Endothelial cell of umbilical vein (primary cell): Measurements from ENCODE around the gene MYORG. TPM values are rescaled to one million over a fixed set of nuclear protein-coding genes. Genes with fewer than 3 reads are reported as not detected.

Source experiments
- BruUV-seq: library from RNA; stranded (reverse); fragments of 400-500 nt; replicated peaks from 2 replicates; lab custom pipeline; 2021; lab: Mats Ljungman, UMichigan
- CTCF ChIA-PET: fragments of 300-600, 350-600 bp; sonication (Branson Sonifier 250); formaldehyde crosslinking; loops from one replicate; lab custom pipeline; 2021; ENCODE audit warnings: antibody characterized with exemption, inconsistent platforms; lab: Charles Lee
- POLR2A ChIA-PET: fragments of 300-600, 350-600 bp; sonication (Branson Sonifier 250); formaldehyde crosslinking; loops from one replicate; lab custom pipeline; 2021; ENCODE audit warnings: antibody characterized with exemption, inconsistent platforms; lab: Charles Lee
- DNase-seq: peaks from one replicate; pipeline ENCODE4 v3.0.0-alpha.2; 2011; ENCODE audit warnings: low read depth, low spot score
- FAIRE-seq: peaks from 2 replicates; lab custom pipeline; 2011; peaks lifted over from hg19 to GRCh38; lab: Jason Lieb, UNC
- H2AFZ ChIP-seq: 2 replicates; pipeline ENCODE4 v1.6.0; 2012; ENCODE audit warnings: low read depth, low read length, control low read depth, inconsistent platforms
- H3K27ac ChIP-seq: 2 replicates; pipeline ENCODE4 v1.5.1; 2011; ENCODE audit warnings: low read depth, mild to moderate bottlenecking, control low read depth, low read length, moderate library complexity; ENCODE audit not compliant: insufficient read depth
- H3K27me3 ChIP-seq, 2 experiments: 2 replicates each; pipeline versions ENCODE4 v1.6.0 to v1.6.1; 2011; ENCODE audit warnings: low read length in 2 of 2, mixed read lengths in 1 of 2; ENCODE audit not compliant: control insufficient read depth in 2 of 2, insufficient read depth in 2 of 2
- H3K36me3 ChIP-seq, 2 experiments: 2 replicates in 1 of 2; 3 replicates in 1 of 2; pipeline ENCODE4 v1.5.1; 2011; ENCODE audit warnings: low read length in 2 of 2, mild to moderate bottlenecking in 1 of 2, moderate library complexity in 1 of 2; ENCODE audit not compliant: control insufficient read depth in 2 of 2, insufficient read depth in 2 of 2; ENCODE audit errors: extremely low read depth in 1 of 2
- H3K4me1 ChIP-seq: 3 replicates; pipeline ENCODE4 v1.5.1; 2011; ENCODE audit warnings: mild to moderate bottlenecking, low read length; ENCODE audit not compliant: control insufficient read depth, insufficient read depth; ENCODE audit errors: extremely low read depth
- H3K4me2 ChIP-seq: 2 replicates; pipeline ENCODE4 v1.6.1; 2011; ENCODE audit warnings: low read length, control low read depth, mixed read lengths; ENCODE audit not compliant: insufficient read depth
- H3K4me3 ChIP-seq, 3 experiments: fragments of 200-600 bp in 1 of 3; sonication (generic), shearing (Covaris generic) in 1 of 3; replicated peaks in 1 of 3; 2 replicates each; pipeline ENCODE4 v1.5.1; 2011 to 2016; ENCODE audit warnings: control low read depth in 3 of 3, low read length in 3 of 3, mild to moderate bottlenecking in 2 of 3, inconsistent platforms in 1 of 3, low read depth in 1 of 3, moderate library complexity in 1 of 3; ENCODE audit not compliant: insufficient read depth in 1 of 3
- H3K79me2 ChIP-seq: 2 replicates; pipeline ENCODE4 v1.6.0; 2012; ENCODE audit warnings: low read length, inconsistent platforms; ENCODE audit not compliant: control insufficient read depth, insufficient read depth
- H3K9ac ChIP-seq: replicated peaks from 2 replicates; pipeline ENCODE3; 2011; ENCODE audit warnings: low read length, control low read depth; ENCODE audit not compliant: insufficient read depth; ENCODE audit errors: extremely low read depth
- H3K9me1 ChIP-seq: replicated peaks from 3 replicates; pipeline ENCODE4 v1.6.0; 2011; ENCODE audit warnings: mild to moderate bottlenecking, low read length; ENCODE audit not compliant: control insufficient read depth, insufficient read depth; ENCODE audit errors: extremely low read depth
- H3K9me3 ChIP-seq: replicated peaks from 2 replicates; pipeline ENCODE4 v1.5.1; 2012; ENCODE audit warnings: low read length, inconsistent platforms; ENCODE audit not compliant: control insufficient read depth, insufficient read depth
- H4K20me1 ChIP-seq: replicated peaks from 2 replicates; pipeline ENCODE3; 2011; ENCODE audit warnings: mild to moderate bottlenecking, low read length; ENCODE audit not compliant: control insufficient read depth, insufficient read depth; ENCODE audit errors: extremely low read depth
- EZH2 ChIP-seq: IDR thresholded peaks from 2 replicates; pipeline ENCODE4 v1.6.1; 2012; ENCODE audit warnings: borderline replicate concordance, low read depth, mild to moderate bottlenecking, moderate library complexity, low read length, inconsistent platforms; ENCODE audit not compliant: severe bottlenecking
- FOS ChIP-seq: IDR thresholded peaks from 2 replicates; pipeline ENCODE4 v1.6.1; 2011; ENCODE audit warnings: mild to moderate bottlenecking, low read length, moderate library complexity, borderline replicate concordance; ENCODE audit not compliant: insufficient read depth
- GATA2 ChIP-seq: IDR thresholded peaks from 2 replicates; pipeline ENCODE4 v1.7.0; 2011; ENCODE audit warnings: low read depth, mild to moderate bottlenecking, moderate library complexity, mixed read lengths, low read length; ENCODE audit not compliant: insufficient read length, insufficient read depth
- JUN ChIP-seq: IDR thresholded peaks from 2 replicates; pipeline ENCODE4 v1.6.1; 2011; ENCODE audit warnings: borderline replicate concordance, low read depth; ENCODE audit not compliant: insufficient read length, insufficient read depth
- MYC ChIP-seq: IDR thresholded peaks from one replicate; pipeline ENCODE4 v1.6.1; 2011; ENCODE audit warnings: mild to moderate bottlenecking, low read depth, low read length
- POLR2A ChIP-seq: IDR thresholded peaks from 2 replicates; pipeline ENCODE4 v1.6.1; 2012; ENCODE audit warnings: low read depth, mild to moderate bottlenecking, control low read depth, low read length
- POLR2AphosphoS5 ChIP-seq: IDR thresholded peaks from 2 replicates; pipeline ENCODE4 v1.6.1; 2012; ENCODE audit warnings: low read depth, mild to moderate bottlenecking, control low read depth, low read length, moderate library complexity; ENCODE audit not compliant: insufficient read depth
- dilution Hi-C: fragments of 300-500 bp; cut with MboI; formaldehyde crosslinking; loops from one replicate; pipeline ENCODE4 v1.15.0; 2019; ENCODE audit warnings: low sequenced_read_pairs; ENCODE audit not compliant: extremely low pct_ligation_motif_present
- intact Hi-C: fragments of 100-400 bp; cut with micrococcal nuclease; formaldehyde crosslinking; loops from one replicate; pipeline ENCODE4 v1.10.0; 2022
- polyA plus RNA-seq, 4 experiments: library from polyadenylated mRNA; depleted of rRNA in 3 of 4; stranded (reverse) in 3 of 4; unstranded in 1 of 4; fragments of >200 nt; gene quantifications; 2 replicates each; pipeline versions ENCODE4 v1.2.1 to v1.2.3, GENCODE V29; 2011 to 2012; ENCODE audit warnings: missing spikeins in 1 of 4
- total RNA-seq: library from RNA; stranded (reverse); gene quantifications from 2 replicates; pipeline ENCODE4 v1.2.3, GENCODE V29; 2021
- TF ChIP-seq, protein P1 (sequence below): IDR thresholded peaks from 2 replicates; pipeline ENCODE4 v1.6.1; 2011; ENCODE audit not compliant: insufficient read depth, insufficient read length
- TF ChIP-seq, protein P2 (sequence below), 2 donors: IDR thresholded peaks; 1 replicate in 1 of 2; 2 replicates in 1 of 2; pipeline ENCODE4 v1.5.1; 2011; ENCODE audit warnings: low read length in 2 of 2, mild to moderate bottlenecking in 2 of 2, moderate library complexity in 2 of 2, control low read depth in 1 of 2, inconsistent platforms in 1 of 2, low read depth in 1 of 2; ENCODE audit not compliant: insufficient read depth in 1 of 2; ENCODE audit errors: extremely low read depth in 1 of 2

Gene MYORG
- total and polyA plus RNA-seq, 2 donors (not counting 3 experiments of a cell fraction or from before 2014, with no cell fraction given): 2.8 to 7.0 TPM

DNA sequence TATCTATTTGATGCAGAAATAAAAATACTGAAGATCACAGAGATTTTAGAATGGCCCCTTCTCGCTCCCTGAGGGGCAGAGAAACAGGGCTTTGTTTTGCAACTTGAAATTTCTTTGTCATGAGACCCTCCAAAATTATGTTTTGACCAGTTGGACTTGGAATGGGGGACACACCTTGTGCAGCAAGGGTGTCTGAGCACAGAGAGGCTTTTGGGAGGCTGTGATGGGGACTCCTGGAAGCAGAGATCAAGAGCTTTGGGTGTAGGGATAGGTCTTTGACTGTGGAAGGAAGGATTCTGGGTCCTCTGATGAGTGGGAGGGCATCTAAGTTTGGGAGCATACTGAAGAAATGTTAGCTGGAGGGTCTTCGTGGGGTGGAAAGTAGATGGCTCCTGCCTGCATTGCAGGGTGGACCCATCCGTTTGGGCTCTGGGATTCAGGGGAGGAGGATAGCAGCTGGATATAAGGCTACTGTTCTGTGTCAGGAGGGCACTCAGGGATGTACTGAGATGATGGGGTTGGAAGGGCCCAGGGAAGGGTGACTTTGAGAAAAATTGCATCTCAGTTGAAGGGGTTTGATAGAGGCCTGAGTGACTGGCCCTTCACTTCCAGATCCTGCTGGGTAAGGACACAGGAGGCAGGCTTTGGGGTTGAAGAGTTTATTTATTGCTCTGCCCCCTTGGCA is 1.8 kb upstream of the MYORG start:
- H3K9me3 ChIP-seq: no peaks in the 10 kb centered on the region
- FAIRE-seq: no peak
- dilution Hi-C loops: no loop called here

More for the DNA sequence above, 1.8 kb upstream of the MYORG start:
- Histone ChIP-seq H3K4me3 (no peak overlapping the region), H3K4me1 (peaks cover 11% of the 10 kb centered on the region), H3K27me3 (no peaks in the 10 kb centered on the region), H3K79me2 (no peaks in the 10 kb centered on the region), H3K4me2 (no peak overlapping the region), H2AFZ (no peak overlapping the region), H3K36me3 (no peaks in the 10 kb centered on the region), H3K9me1 (no peaks in the 10 kb centered on the region), H3K27ac (no peak overlapping the region), H4K20me1 (no peaks in the 10 kb centered on the region), H3K9ac (no peak overlapping the region)
- TF ChIP-seq, protein P1, sequence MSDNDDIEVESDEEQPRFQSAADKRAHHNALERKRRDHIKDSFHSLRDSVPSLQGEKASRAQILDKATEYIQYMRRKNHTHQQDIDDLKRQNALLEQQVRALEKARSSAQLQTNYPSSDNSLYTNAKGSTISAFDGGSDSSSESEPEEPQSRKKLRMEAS: no peak
- TF ChIP-seq GATA2 (no peak), POLR2AphosphoS5 (no peak), POLR2A (no peak), EZH2 (no peak), FOS (no peak), JUN (no peak), MYC (no peak)
- TF ChIP-seq, protein P2, sequence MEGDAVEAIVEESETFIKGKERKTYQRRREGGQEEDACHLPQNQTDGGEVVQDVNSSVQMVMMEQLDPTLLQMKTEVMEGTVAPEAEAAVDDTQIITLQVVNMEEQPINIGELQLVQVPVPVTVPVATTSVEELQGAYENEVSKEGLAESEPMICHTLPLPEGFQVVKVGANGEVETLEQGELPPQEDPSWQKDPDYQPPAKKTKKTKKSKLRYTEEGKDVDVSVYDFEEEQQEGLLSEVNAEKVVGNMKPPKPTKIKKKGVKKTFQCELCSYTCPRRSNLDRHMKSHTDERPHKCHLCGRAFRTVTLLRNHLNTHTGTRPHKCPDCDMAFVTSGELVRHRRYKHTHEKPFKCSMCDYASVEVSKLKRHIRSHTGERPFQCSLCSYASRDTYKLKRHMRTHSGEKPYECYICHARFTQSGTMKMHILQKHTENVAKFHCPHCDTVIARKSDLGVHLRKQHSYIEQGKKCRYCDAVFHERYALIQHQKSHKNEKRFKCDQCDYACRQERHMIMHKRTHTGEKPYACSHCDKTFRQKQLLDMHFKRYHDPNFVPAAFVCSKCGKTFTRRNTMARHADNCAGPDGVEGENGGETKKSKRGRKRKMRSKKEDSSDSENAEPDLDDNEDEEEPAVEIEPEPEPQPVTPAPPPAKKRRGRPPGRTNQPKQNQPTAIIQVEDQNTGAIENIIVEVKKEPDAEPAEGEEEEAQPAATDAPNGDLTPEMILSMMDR (IDR thresholded peaks at IDR 0.05; ENCODE audit: extremely low read depth in 1 of 2, insufficient read depth in 1 of 2, low read depth in 1 of 2, low read length in 2 of 2): no peak
- no peak for DNase-seq
- no TSS peak for BruUV-seq
- intact Hi-C loops: loop anchor here (1.0 to 5.0 kb wide), 4 partner anchors 46 to 251 kb away; partner anchors contain the start of genes DCAF12 and UBAP1
- CTCF ChIA-PET: interaction anchor here (0.6 to 9.4 kb wide), 15 partner anchors 7 to 230 kb away, joined by 3 to 152 read pairs (median 5); no protein-coding TSS in a partner anchor
- POLR2A ChIA-PET: no interaction called here
